GM04503 (cell line): ENCODE results near the gene PRKAR1A.
A peak's percentile ranks its signal among the peaks of the same experiment; 100 is the strongest.
"Not testable (repeated sequence)": the region's sequence is repeated elsewhere in the genome, so short reads cannot be mapped to it uniquely, and the experiment has no call there.

Experiments
- DNase-seq: peaks from one replicate; pipeline ENCODE4 v3.0.0-alpha.2; 2012; ENCODE audit warnings: low read depth

The PRKAR1A gene

DNA sequence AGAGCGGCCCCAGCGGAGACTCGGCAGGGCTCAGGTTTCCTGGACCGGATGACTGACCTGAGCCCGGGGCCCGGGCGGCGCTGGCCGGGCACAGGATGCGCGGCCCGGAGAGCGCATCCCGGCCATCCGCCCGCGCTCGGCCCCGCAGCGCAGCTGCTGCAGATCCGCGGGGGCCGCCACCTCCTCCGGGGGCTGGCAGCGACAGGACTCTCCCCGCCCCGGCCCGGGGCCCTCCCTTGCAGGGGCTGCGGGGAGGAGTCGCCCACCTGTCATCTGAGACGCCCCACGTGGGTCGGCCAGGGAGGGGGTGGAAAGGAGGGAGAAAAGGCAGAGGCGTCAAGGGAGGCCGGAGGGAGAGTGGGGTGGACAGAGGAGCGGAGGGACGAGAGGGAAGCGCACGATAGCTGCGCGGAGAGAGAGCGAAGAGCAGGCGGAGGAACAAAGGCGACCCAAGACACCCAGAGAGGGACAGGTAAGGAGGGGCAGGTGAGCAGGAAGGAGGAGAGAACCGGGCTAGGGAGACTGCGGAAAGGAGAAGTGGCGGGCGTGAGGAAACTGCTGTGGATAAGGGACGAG, 471 bp upstream of the PRKAR1A start:
- DNase-seq: no peak

DNA sequence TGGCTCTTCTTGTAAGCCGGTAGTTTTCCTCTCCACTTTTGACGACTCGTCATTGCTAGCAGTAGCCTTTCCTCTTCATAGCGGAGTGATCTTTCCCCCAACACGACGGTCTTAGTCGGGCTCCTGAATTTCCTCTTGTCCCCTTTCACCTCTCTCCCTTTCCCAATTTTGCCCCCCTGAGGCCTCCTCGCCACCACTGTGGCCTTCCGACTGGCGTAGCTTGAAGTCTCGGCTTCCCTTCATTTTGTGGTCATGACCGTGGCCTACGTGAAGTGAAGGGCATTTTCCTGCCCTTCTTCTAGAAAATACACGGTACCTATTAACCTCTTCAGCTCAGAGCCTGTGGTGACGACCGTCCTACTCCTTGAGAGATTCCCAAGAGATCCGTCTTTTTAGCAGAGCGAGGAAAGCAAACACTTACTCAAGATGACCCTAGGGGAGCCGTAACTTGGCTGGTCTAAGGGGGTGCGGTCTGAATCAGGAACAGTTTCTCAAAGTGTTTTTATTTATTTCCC, 787 bp downstream of the PRKAR1A start:
- no peak for DNase-seq

DNA sequence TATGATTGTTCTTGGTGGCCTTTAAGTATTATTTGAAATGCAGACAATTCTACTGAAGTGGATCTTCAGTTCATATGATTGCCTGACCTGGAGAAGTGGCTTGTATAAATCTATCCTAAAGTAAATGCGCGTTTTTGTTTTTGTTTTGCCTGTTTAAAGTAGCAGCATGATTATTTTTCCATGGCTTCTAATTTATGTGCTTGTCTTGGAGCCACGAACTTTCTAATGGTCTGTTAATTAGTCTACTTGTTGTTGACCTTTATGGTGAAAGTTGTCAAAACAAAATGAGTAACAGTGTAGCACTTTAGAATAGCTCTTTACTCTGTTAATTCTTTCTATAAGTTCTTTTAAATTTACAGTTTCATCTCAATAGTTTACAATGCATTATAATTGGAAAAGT, 1.7 kb downstream of the PRKAR1A start:
- no peak for DNase-seq

DNA sequence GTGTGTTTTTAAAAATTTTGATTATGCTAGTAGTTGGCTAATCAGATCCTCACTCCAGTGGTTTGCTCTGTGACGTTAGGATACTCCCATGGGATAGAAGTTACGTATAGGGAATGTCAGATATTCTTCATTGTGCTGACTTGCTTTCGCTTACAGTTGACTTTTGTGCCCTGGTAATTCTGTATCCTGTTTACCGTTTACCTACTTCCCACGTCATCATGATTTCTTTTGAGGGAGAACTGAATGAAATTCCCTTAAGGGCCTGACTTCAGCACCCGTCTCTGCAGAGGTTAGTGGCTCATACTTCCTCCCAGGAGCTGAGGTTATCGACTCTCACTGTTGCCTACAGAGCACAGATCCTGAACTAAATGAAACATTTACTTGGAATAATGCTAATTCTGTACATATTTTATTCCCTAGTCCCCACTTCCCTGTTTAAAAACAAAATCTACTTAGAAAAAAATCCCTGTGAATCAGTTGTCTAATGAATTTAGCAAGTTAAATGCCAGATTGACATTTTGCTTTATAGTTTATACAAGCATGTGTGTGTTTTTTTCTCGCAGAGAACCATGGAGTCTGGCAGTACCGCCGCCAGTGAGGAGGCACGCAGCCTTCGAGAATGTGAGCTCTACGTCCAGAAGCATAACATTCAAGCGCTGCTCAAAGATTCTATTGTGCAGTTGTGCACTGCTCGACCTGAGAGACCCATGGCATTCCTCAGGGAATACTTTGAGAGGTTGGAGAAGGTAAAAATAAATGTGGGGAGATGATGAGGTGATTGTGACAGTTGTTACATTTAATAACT, 2.8 kb downstream of the PRKAR1A start:
- DNase-seq: no peak

DNA sequence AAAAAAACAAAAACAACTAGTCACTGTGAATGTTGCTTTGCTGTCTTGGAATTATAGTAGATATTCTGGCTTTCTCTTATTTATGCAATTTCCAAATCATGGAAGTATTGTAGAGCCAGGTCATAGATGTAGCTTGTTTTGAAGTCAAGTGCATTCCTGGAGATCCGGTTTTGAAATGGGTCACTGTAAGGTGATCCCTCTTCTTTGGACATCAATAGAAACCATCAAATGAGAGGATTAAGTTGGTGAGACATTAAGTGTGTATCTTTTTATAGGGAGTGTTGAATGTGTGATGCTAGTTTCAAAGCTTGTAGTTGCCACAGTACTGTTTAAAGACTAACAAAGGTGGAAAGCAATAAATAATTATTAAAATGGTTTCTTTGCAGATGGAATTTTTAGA, 4.5 kb downstream of the PRKAR1A start:
- DNase-seq: no peak

DNA sequence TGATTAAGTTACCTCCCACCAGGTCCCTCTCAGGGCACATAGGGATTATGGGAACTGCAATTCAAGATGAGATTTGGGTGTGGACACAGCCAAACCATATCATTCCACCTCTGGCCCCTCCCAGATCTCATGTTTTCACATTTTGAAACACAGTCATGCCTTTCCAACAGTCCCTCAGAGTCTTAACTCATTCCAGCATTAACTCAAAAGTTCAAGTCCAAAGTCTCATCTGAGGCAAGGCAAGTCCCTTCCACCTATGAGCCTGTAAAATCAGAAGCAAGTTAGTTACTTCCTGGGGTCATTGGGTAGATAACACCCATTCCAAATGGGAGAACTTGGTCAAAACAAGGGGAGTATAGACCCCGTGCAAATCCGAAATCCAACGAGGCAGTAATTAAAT, 5.4 kb downstream of the PRKAR1A start:
- not testable (repeated sequence) for DNase-seq

DNA sequence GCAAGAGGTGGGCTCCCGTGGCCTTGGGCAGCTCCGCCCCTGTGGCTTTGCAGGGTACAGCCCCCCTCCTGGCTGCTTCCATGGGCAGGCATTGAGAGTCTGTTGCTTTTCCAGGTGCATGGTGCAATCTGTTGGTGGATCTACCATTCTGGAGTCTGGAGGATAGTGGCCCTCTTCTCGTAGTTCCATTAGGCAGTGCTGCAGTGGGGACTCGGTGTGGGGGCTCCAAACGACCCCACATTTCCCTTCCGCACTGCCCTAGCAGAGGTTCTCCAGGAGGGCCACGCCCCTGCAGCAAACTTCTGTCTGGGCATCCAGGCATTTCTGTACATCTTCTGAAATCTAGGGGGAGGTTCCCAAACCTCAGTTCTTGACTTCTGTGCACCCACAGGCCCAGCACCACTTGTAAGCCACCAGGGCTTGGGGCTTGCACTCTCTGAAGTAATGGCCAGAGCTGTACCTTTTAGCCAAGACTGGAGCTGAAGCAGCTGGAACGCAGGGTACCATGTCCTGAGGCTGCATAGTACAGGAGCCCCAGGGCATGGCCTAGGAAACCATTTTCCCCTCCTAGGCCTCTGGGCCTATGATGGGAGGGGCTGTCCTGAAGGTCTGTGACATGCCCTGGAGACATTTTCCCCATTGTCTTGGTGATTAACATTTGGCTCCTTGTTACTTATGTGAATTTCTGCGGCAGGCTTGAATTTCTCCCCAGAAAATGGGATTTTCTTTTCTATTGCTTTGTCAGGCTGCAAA, 6.0 kb downstream of the PRKAR1A start:
- no peak for DNase-seq

DNA sequence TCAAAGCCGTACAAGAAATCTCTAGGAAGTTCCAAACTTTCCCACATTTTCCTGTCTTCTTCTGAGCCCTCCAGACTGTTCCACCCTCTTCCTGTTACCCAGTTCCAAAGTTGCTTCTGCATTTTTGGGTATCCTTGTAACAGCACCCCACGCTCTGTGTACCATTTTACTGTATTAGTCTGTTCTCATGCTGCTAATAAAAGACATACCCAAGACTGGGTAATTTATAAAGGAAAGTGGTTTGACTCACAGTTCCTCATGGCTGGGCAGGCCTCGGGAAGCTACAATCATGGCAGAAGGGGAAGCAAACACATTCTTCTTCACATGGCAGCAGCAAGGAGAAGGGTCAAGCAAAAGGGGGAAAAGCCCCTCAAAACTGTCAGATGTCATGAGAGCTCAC, 6.8 kb downstream of the PRKAR1A start:
- DNase-seq: not testable (repeated sequence)

DNA sequence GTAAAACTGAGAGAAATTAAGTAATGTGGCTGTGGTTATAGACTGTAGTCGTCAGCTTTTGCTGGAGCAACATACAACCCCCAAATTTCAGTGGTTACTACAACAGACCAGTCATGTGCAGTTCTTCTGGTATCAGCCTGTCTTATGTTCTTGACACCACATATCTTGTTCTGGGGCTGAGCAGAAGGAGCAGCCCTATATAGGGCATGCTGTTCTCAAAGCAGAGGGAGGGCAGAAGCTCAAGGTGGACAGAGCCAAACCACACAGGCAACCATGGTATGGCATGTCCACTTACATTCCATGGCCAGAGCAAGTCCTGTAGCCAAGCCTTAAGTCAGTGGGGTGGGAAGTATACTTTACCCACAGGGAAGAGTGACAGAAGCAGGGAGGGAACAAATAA, 7.7 kb downstream of the PRKAR1A start:
- no peak for DNase-seq

DNA sequence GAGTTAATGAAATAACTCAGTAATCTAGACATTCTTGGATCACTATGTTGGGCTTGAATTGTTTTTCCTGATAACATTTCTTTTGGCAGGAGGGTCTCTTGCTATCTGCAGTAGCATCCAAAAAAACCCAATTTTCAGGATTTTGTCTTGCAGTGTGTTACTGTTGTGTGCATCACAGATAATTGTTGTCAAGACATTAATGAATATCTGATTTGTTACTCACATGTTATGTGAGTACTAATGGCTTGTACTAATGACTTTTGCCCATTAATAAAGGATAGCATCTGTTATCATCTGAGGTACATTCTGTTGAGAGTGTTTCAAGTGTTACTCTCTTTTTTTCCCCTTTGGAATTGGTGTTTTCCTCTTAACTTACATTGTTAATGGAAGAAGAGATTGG, 10.0 kb downstream of the PRKAR1A start:
- DNase-seq: no peak

DNA sequence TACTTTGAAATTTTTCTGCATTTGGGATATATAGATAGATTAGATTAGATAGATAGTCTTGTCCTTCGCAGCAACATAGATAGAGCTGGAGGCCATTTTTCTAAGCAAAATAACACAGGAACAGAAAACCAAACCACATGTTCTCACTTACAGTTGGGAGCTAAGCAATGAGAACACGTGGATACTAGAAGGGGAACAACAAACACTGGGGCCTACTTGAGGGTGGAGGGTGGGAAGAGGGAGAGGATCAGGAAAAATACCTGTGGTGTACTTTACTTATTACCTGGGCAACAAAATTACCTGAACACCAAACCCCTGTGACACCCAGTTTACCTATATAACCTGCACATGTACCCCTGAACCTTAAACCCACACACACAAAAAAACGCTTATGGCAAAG, 14.3 kb downstream of the PRKAR1A start:
- DNase-seq: no peak

DNA sequence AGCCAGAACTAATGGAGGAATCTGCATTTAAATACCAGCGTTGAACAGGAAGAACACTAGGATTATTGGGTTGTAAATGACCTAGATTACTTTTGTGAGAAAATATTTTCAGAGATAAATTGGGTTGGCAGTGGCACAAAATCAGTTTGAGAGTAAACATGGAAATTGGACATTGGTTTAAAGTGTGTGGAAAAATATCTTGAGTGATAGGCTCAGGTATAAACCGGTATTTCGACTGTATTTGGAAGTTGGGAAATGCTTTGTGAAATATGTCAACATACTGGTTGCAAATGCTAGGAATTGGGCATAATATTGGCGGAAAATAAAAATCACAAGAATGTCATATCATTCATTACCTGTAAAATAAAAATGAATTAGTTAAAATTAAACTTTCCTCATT, 15.1 kb downstream of the PRKAR1A start:
- no peak for DNase-seq

DNA sequence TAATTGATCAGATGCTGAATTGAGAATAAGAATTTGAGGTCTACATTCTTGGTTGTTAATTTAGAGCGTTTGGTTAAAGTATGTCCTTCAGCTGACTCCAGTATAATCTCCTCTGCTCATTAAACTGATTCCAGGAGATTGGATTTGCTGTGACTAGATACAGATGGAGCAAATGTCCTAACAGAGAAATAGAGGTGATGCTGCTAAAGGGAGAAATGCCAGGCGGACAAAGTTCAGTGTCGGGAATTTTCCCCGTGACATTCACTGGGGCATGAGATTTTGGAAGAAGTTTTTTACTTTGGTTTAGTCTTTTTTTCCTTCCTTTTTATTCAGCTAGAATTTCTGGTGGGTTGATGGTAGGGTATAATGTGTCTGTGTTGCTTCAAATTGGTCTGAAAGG, 19.0 kb downstream of the PRKAR1A start:
- no peak for DNase-seq

DNA sequence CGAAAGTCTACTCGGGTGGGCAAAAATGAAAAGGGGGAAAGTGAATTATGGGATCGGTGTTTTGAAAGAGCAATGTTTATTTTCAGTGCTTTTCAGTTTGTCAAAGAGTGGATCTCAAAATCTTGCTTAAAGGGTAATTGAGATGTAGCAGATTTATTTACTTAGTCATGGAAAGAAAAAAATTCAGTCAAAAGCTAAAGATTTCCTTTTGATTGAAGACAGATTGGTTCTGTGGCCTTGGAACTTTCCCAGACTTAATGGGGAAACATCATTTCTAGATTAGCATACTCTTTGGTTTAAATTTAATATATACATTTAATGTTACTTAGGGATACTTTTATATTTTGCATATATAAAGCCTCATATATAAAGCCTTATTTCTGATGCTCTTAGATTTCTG, 20.6 kb downstream of the PRKAR1A start:
- DNase-seq: no peak

DNA sequence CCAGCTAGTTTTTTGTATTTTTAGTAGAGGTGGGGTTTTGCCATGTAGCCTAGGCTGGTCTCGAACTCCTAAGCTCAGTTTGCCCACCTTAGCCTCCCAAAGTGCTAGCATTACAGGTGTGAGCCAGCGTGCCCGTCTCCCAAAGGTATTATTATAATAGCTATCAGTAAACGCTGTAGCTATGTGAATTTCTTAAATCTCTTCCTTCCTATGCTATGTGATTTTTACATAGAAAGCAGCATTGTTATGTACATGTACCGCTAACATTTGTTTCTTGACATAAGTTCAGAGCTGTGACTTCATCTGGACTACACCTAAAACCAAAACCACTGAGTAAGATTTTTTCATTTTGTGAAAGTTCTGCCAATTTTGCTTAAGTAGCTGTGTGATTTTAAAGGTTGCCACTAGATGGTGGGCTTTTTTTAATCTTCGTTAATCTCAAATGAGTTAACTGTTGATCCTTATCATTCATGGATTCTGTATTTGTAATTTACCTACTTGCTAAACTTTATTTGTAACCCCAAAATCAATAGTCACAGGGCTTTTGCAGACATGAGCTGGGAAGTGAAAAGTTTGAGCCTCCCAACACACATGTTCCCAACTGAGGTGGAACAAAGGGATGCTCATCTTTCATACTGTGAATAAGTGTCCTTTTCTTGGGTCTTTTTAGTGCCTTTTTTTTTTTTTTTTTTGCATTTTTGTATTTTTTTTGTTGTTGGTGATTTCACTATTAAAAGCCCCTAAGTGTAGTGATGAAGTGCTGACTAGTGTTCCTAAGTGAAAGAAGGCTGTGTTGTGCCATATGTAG, 21.9 kb downstream of the PRKAR1A start:
- DNase-seq: peak; percentile 13

DNA sequence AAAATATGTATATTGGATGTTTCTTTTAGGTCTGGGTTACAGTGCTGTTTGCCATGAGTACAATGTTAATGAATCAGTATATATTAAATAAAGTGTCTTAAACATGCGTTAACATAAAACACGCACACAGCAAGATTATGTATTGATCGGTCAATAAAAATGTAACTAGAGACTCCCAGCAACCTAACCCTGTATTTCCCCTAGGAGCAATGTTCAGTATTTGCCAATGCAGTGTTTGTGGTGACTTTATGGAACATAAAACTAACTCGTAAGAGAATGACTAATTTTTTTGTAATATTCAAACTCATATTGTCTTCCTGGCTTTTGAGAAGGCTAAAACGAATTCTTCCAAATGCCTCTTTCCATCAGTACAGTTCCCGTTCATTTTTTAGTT, 22.5 kb downstream of the PRKAR1A start:
- DNase-seq: no peak

DNA sequence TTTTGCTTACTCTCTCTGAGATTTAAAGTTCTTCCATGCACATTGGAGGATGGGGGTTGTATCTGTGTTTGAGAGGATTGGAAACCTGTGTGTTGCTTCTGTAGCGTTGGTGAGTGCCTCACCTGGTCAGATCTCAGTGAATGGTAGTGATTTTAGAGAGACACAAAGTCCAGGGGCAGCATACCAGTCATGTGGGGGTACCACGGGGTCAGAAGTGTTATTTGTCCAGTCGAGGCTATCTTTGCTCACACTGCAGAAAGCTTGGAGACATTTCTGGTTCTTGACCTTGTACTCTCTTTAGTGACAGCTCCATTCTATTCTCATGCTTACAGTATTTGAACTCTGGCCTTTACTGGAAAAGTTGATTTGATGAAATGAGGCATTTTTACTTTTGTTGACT, 23.7 kb downstream of the PRKAR1A start:
- DNase-seq: no peak

DNA sequence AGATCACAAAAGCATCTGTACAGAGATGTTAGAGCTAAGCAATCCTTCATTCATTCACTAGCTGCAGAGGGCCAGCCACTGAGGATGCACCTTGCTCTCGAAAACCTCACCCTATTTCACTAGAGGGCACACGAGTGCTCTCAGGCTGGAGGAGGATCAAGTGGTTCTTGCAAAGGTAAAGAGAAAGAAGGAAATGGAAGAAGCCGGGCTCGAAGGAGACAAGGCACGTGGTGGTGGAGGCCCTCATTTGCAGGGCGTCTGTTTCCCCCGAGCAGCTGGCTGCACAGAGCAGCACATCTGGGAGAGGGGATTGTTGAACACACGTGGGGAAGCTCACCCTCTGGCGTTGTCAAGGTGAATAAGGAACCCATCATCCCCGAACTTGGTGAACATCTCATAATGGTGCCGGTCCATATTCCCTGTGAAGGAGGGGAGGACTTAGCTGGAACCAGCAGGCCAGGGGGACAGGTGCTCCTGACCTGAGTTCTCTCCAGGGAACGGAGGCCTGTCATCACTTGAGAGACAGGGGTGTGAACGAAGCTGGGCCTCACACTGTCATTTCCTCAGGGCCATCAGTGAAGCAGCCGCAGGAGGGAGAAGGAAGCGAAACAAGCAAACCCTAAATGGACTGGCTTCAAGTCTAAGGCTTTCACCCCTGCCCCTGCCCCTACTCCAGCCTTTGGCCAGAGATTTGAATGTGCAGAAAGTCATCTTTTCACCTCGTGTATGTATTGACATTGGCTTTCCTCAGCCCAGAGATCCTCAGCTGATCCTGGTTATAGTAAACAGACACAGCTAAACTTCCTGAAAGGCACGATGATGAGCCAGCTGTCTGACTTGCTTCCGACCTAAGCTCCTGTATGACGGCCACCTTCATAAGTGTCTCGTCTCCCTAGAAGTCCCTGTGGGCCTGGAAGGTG, 27.6 kb downstream of the PRKAR1A start:
- peak; percentile 6 for DNase-seq

DNA sequence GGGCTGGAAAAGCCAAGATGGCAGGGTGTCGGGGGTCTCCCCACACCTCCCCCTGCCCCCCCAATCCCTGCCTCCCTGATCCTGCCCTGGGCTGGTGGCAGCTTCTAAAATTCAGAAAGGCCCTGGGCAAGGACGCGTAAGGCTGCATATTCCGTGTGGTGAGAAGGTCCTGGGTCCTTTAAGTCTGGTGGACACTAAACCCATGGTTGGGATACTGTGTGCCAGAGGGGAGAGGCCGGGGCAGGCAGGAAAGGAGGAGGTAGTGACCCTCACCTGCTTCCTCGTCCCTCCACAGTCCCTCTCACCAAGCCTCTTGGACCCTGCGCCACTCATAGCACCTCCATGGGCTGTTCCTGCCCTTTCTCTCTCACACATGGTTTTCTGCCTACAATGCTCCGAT, 28.8 kb downstream of the PRKAR1A start:
- no peak for DNase-seq

DNA sequence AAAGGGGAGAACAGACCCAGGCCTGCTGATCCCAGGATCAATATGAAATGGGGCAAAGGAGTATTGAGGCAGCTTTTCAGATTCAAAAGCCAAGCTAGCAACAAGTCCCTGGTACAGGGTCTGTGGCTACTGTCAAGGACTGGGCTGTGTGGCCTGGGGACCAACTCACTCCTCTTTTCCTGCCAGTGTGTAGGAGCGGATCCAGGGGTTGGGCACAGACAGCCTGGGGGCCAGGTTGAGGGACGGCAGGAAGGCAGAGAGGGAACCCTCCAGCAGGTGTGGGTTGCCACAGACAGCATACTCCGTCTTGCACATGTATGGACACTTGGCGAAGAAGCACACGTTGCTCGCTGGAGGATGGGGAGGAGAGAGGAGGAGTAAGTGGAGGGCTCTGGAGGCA, 29.6 kb downstream of the PRKAR1A start:
- DNase-seq: no peak
